K562 (cell line): ENCODE data around the gene TRAF3. TPM values are rescaled to one million over a fixed set of nuclear protein-coding genes. Genes with fewer than 3 reads are reported as not detected.

Experiments
- ATAC-seq: fragments of 200-7000 bp; cut with Tn5 transposase; 3 replicates; pipeline ENCODE4 v1.9.1; 2020; ENCODE audit warnings: moderate library complexity
- BruUV-seq: library from RNA; stranded (reverse); fragments of 400-500 nt; replicated peaks from 2 replicates; lab custom pipeline; 2021; lab: Mats Ljungman, UMichigan
- CTCF ChIA-PET: fragments of 300-600 bp; formaldehyde crosslinking; extraction: SDS; loops from one replicate; lab custom pipeline; 2021; ENCODE audit warnings: low intra/inter-chr PET ratio; lab: Yijun Ruan, JAX
- POLR2A ChIA-PET: fragments of 300-600, 350-650 bp; sonication (Branson Sonifier 250); formaldehyde crosslinking; extraction: SDS; loops from one replicate; lab custom pipeline; 2021; ENCODE audit warnings: antibody characterized with exemption, inconsistent platforms; lab: Yijun Ruan, JAX
- DNase-seq, 4 experiments: peaks; one replicate each; pipeline versions ENCODE4 v3.0.0 to v3.0.0-alpha.2; 2011 to 2018; ENCODE audit warnings: low spot score in 3 of 4, mixed read lengths in 3 of 4; ENCODE audit errors: extremely low read depth in 1 of 4
- FAIRE-seq: peaks from 2 replicates; lab custom pipeline; 2011; peaks lifted over from hg19 to GRCh38; lab: Jason Lieb, UNC
- H2AFZ ChIP-seq: 2 replicates; pipeline ENCODE4 v1.6.0; 2011; ENCODE audit warnings: low read depth, low read length, control low read depth, inconsistent platforms
- H3K27ac ChIP-seq: fragments of 200-600 bp; 3 replicates; pipeline ENCODE4 v1.8.0; 2011; ENCODE audit warnings: low read depth, mild to moderate bottlenecking, control low read depth, inconsistent platforms, low read length, moderate library complexity, mixed read lengths; ENCODE audit errors: extremely low read depth
- H3K27me3 ChIP-seq, 2 experiments: fragments of 300-600 bp in 1 of 2; 2 replicates in 1 of 2; 3 replicates in 1 of 2; pipeline versions ENCODE4 v1.6.0 to v1.8.0; 2011; ENCODE audit warnings: inconsistent platforms in 2 of 2, low read length in 2 of 2, mild to moderate bottlenecking in 1 of 2, mixed read lengths in 1 of 2, moderate library complexity in 1 of 2; ENCODE audit not compliant: control insufficient read depth in 2 of 2, insufficient read depth in 2 of 2
- H3K36me3 ChIP-seq: fragments of 300-600 bp; 3 replicates; pipeline ENCODE4 v1.8.0; 2011; ENCODE audit warnings: mild to moderate bottlenecking, low read length, inconsistent platforms; ENCODE audit not compliant: control insufficient read depth, insufficient read depth
- H3K4me1 ChIP-seq, 2 experiments: fragments of 200-600 bp in 1 of 2; replicated peaks in 1 of 2; 2 replicates in 1 of 2; 3 replicates in 1 of 2; pipeline versions ENCODE4 v1.5.1 to v1.8.0; 2011; ENCODE audit warnings: inconsistent platforms in 2 of 2, low read length in 2 of 2, mild to moderate bottlenecking in 1 of 2, mixed read lengths in 1 of 2, moderate library complexity in 1 of 2; ENCODE audit not compliant: control insufficient read depth in 2 of 2, insufficient read depth in 2 of 2
- H3K4me2 ChIP-seq: 2 replicates; pipeline ENCODE4 v1.6.1; 2011; ENCODE audit warnings: low read length, control low read depth, inconsistent platforms, mixed read lengths; ENCODE audit not compliant: insufficient read depth
- H3K4me3 ChIP-seq: fragments of 200-600 bp; sonication (generic), shearing (Covaris generic); 2 replicates; pipeline ENCODE4 v1.5.1; 2016; ENCODE audit warnings: control low read depth, inconsistent platforms
- H3K79me2 ChIP-seq: fragments of 200-600 bp; 3 replicates; pipeline ENCODE4 v1.8.0; 2011; ENCODE audit warnings: low read length, inconsistent platforms; ENCODE audit not compliant: control insufficient read depth, insufficient read depth
- H3K9ac ChIP-seq, 2 experiments: 2 replicates each; pipeline versions ENCODE4 v1.6.0 to v1.6.1; 2011; ENCODE audit warnings: low read depth in 2 of 2, low read length in 2 of 2, control low read depth in 1 of 2, inconsistent platforms in 1 of 2, mild to moderate bottlenecking in 1 of 2, mixed read lengths in 1 of 2; ENCODE audit not compliant: insufficient read depth in 1 of 2
- H3K9me1 ChIP-seq: one replicate; pipeline ENCODE4 v1.6.0; 2011; ENCODE audit warnings: inconsistent platforms, mild to moderate bottlenecking, low read length, moderate library complexity; ENCODE audit not compliant: control insufficient read depth, insufficient read depth
- H3K9me3 ChIP-seq: replicated peaks from 2 replicates; pipeline ENCODE4 v1.5.1; 2011; ENCODE audit warnings: low read depth, low read length, inconsistent platforms; ENCODE audit not compliant: control insufficient read depth, insufficient read depth
- H4K20me1 ChIP-seq: replicated peaks from 2 replicates; pipeline ENCODE4 v1.6.1; 2011; ENCODE audit warnings: low read length, inconsistent platforms, mixed read lengths; ENCODE audit not compliant: control insufficient read depth, insufficient read depth
- DNMT1 ChIP-seq: fragments of 450-650 bp; IDR thresholded peaks from 2 replicates; pipeline ENCODE4 v1.6.1; 2016; ENCODE audit warnings: antibody characterized with exemption, mild to moderate bottlenecking
- FOXA1 ChIP-seq: fragments of 450-650 bp; IDR thresholded peaks from 2 replicates; pipeline ENCODE4 v1.6.1; 2016; ENCODE audit warnings: mild to moderate bottlenecking, borderline replicate concordance
- HDAC2 ChIP-seq: fragments of 450-650 bp; IDR thresholded peaks from 2 replicates; pipeline ENCODE4 v1.6.1; 2016; ENCODE audit warnings: mild to moderate bottlenecking
- MEF2D ChIP-seq: conservative IDR thresholded peaks from 2 replicates; pipeline ENCODE4 v1.6.1; 2016; ENCODE audit warnings: low read depth, missing genetic modification characterization, missing compliant biosample characterization
- NFYB ChIP-seq: IDR thresholded peaks from 2 replicates; pipeline ENCODE4 v1.6.1; 2011; ENCODE audit warnings: mild to moderate bottlenecking, moderate library complexity; ENCODE audit not compliant: insufficient read length; ENCODE audit errors: extremely low read depth
- PRPF4 ChIP-seq: fragments of 200-400 bp; formaldehyde crosslinking; IDR thresholded peaks from one replicate; pipeline ENCODE4 v1.6.1; 2017; ENCODE audit warnings: low read length, low read depth, mild to moderate bottlenecking; ENCODE audit not compliant: insufficient read depth, poor library complexity, severe bottlenecking
- ZNF174 ChIP-seq: fragments of 250-450 bp; sonication (Bioruptor Pico); IDR thresholded peaks from 2 replicates; pipeline ENCODE4 v1.4.0; 2020; ENCODE audit warnings: mild to moderate bottlenecking
- WGBS: fragments of 100-300 bp; shearing (Covaris generic); methylation state at CpG from one replicate; pipeline ENCODE4 v1.1.6; 2016; ENCODE audit warnings: low coverage, mixed read lengths; ENCODE audit not compliant: insufficient coverage; ENCODE audit errors: missing lambda C conversion rate; 5-methylcytosine and 5-hydroxymethylcytosine counted together
- in situ Hi-C: fragments of 300-500 bp; cut with MboI; formaldehyde crosslinking; loops from 4 replicates; pipeline ENCODE4 v1.15.0; 2018; ENCODE audit warnings: inconsistent platforms, mixed read lengths
- intact Hi-C: fragments of 100-400 bp; cut with micrococcal nuclease; formaldehyde crosslinking; loops from 2 replicates; pipeline ENCODE4 v1.14.2; 2022
- polyA plus RNA-seq, 8 experiments: library from polyadenylated mRNA; depleted of rRNA in 4 of 8; stranded (reverse) in 5 of 8; unstranded in 3 of 8; fragments of >200 nt; fragmentation: Nextera tagmentation in 2 of 8; fragmentation: Illumina TruSeq in 1 of 8; extraction: Ambion mirVana in 2 of 8; extraction: Trizol in 1 of 8; gene quantifications; 2 replicates each; pipeline versions ENCODE4 v1.2.1 to v1.2.3, GENCODE V29; 2011 to 2014; ENCODE audit warnings: inconsistent platforms in 1 of 8, missing spikeins in 1 of 8
- total RNA-seq, 7 experiments: library from RNA; depleted of rRNA in 6 of 7; stranded (reverse); fragments of >200 nt in 6 of 7; fragmentation: Illumina TruSeq in 2 of 7; extraction: Trizol in 2 of 7; gene quantifications; 2 replicates each; pipeline versions ENCODE4 v1.2.1 to v1.2.3, GENCODE V29; 2011 to 2021; ENCODE audit warnings: low replicate concordance in 1 of 7
- TF ChIP-seq, protein P1 (sequence below), 2 experiments: fragments of 150-350 bp in 1 of 2; IDR thresholded peaks; 2 replicates each; pipeline ENCODE4 v1.6.1; 2012 to 2016; ENCODE audit warnings: low read depth in 2 of 2, low read length in 2 of 2, mild to moderate bottlenecking in 1 of 2, moderate library complexity in 1 of 2
- TF ChIP-seq, protein P2 (sequence below): sonication (generic); formaldehyde crosslinking; IDR thresholded peaks from 2 replicates; pipeline ENCODE4 v1.8.1; 2023; ENCODE audit warnings: mild to moderate bottlenecking, missing genetic modification reagents

The TRAF3 gene
- total and polyA plus RNA-seq, 9 of the 15 experiments (the other 6 are each of a cell fraction or from before 2014, with no cell fraction given), result 0.52 to 21.3 (median 9.9) TPM

DNA sequence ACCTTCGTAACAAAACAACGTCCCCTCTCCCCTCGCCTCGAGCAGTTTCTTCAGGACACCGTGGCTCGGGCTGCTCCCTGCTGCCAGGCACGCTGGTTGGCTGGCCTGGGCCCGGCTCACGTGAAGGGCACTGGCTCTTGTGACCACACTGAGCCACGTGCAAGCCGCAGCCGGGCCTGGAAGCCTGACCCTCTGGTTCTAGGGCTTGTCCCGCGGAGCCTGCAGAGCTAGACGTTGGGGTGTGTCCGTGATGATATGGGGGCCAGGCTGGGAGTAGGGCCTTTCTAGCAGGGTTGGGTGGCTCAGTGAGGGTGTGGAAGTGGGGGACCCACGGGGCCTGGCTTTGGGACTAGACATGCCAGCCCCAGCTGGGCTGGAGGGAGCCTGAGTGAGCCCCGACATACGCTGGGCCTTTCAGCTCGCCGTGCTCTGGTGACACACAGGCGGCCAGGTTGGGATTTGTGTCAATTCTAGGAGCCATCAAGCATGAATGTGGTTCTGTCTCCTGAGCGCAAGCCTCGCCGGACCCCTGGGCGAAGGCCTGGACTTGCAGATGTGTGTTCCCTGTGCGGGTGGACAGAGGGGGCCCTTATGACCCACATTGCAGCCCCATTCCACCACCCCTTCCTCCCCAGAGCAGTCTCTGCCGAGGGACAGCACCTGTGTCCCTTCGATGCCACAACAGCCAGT lies 131.7 kb downstream of the TRAF3 start:
- TF ChIP-seq, protein P1, sequence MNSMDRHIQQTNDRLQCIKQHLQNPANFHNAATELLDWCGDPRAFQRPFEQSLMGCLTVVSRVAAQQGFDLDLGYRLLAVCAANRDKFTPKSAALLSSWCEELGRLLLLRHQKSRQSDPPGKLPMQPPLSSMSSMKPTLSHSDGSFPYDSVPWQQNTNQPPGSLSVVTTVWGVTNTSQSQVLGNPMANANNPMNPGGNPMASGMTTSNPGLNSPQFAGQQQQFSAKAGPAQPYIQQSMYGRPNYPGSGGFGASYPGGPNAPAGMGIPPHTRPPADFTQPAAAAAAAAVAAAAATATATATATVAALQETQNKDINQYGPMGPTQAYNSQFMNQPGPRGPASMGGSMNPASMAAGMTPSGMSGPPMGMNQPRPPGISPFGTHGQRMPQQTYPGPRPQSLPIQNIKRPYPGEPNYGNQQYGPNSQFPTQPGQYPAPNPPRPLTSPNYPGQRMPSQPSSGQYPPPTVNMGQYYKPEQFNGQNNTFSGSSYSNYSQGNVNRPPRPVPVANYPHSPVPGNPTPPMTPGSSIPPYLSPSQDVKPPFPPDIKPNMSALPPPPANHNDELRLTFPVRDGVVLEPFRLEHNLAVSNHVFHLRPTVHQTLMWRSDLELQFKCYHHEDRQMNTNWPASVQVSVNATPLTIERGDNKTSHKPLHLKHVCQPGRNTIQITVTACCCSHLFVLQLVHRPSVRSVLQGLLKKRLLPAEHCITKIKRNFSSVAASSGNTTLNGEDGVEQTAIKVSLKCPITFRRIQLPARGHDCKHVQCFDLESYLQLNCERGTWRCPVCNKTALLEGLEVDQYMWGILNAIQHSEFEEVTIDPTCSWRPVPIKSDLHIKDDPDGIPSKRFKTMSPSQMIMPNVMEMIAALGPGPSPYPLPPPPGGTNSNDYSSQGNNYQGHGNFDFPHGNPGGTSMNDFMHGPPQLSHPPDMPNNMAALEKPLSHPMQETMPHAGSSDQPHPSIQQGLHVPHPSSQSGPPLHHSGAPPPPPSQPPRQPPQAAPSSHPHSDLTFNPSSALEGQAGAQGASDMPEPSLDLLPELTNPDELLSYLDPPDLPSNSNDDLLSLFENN (IDR thresholded peaks at IDR 0.05; ENCODE audit: low read depth in 2 of 2, low read length in 2 of 2), result no peak
- TF ChIP-seq ZNF174 (CRISPR knock-in tag) (no peak), NFYB (no peak), MEF2D (no peak), PRPF4 (no peak), DNMT1 (no peak), HDAC2 (no peak), FOXA1 (no peak)
- TF ChIP-seq, protein P2, sequence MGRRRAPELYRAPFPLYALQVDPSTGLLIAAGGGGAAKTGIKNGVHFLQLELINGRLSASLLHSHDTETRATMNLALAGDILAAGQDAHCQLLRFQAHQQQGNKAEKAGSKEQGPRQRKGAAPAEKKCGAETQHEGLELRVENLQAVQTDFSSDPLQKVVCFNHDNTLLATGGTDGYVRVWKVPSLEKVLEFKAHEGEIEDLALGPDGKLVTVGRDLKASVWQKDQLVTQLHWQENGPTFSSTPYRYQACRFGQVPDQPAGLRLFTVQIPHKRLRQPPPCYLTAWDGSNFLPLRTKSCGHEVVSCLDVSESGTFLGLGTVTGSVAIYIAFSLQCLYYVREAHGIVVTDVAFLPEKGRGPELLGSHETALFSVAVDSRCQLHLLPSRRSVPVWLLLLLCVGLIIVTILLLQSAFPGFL (CRISPR knock-in tag), result no peak
- Histone ChIP-seq H3K9me1 (no peaks in the 10 kb centered on the region), H3K79me2 (no peaks in the 10 kb centered on the region), H3K27me3 (no peaks in the 10 kb centered on the region), H4K20me1 (no peaks in the 10 kb centered on the region), H3K4me1 (peaks cover 0 to 17% of the 10 kb centered on the region in 2 experiments; a peak in 1 of 5 replicates), H3K36me3 (peaks cover 8% of the 10 kb centered on the region; the same call in 1 of the 3 replicates), H3K27ac (no peak overlapping the region), H3K9me3 (no peaks in the 10 kb centered on the region), H3K4me2 (no peak overlapping the region), H3K9ac (peak overlapping the region in 1 of 2 experiments; percentile 9; a peak in 1 of 4 replicates), H3K4me3 (no peak overlapping the region), H2AFZ (no peak overlapping the region)
- in situ Hi-C loops, result loop anchor here (25.0 kb wide), 1 partner anchor 397 kb away; the partner anchor contains the start of gene ANKRD9
- ChIA-PET POLR2A (no interaction called here), CTCF (no interaction called here)
- no peak; the same call in 2 of the 3 replicates for ATAC-seq
- WGBS, result 83% methylated on average over 11 of the region's 29 CpGs
- no TSS peak for BruUV-seq
- no peak for DNase-seq
- FAIRE-seq, result no peak
- intact Hi-C loops, result no loop called here
